GM12891 (cell line): ENCODE results near the gene UTP15.

ENCODE experiments used
- PAX5 ChIP-seq: IDR thresholded peaks from 2 replicates; pipeline ENCODE4 v1.6.1; 2011; ENCODE audit warnings: low read length, moderate library complexity, mild to moderate bottlenecking; ENCODE audit not compliant: insufficient read depth, severe bottlenecking
- POLR2A ChIP-seq: IDR thresholded peaks from 2 replicates; pipeline ENCODE4 v1.6.1; 2011; ENCODE audit warnings: low read depth, low read length, control low read depth
- POLR2AphosphoS5 ChIP-seq: IDR thresholded peaks from 2 replicates; pipeline ENCODE4 v1.6.1; 2011; ENCODE audit warnings: low read depth, low read length, control low read depth
- POU2F2 ChIP-seq: IDR thresholded peaks from 2 replicates; pipeline ENCODE4 v1.6.1; 2011; ENCODE audit warnings: low read depth, mild to moderate bottlenecking, control low read depth, low read length, moderate library complexity
- SPI1 ChIP-seq: IDR thresholded peaks from 2 replicates; pipeline ENCODE4 v1.6.1; 2011; ENCODE audit warnings: low read depth, low read length, control low read depth
- TAF1 ChIP-seq: IDR thresholded peaks from 2 replicates; pipeline ENCODE4 v1.6.1; 2011; ENCODE audit warnings: low read depth, low read length, control low read depth

- TF ChIP-seq POLR2AphosphoS5 (no peak), POLR2A (no peak), TAF1 (no peak), SPI1 (no peak), PAX5 (no peak), POU2F2 (no peak)
These were observed 63.9 kb downstream of the UTP15 start for GRCh38 chr5:73629456-73629855.
